GM21447 (cell line): ENCODE results near the gene CADPS2.

Experiments used
- ATAC-seq: cut with Tn5 transposase; IDR thresholded peaks from one replicate; pipeline ENCODE4 v1.9.1; 2021; ENCODE audit not compliant: unreplicated experiment

CADPS2 gene

GRCh38 chr7:122618585-122619189, 267.6 kb downstream of the CADPS2 start:
- no peak for ATAC-seq

- ATAC-seq, result no peak
Measured at GRCh38 chr7:122616951-122617350, 269.3 kb downstream of the CADPS2 start.

GRCh38 chr7:122605929-122606328, 280.3 kb downstream of the CADPS2 start:
- ATAC-seq, result no peak

- no peak for ATAC-seq
Measured at GRCh38 chr7:122604251-122604650, 282.0 kb downstream of the CADPS2 start.

GRCh38 chr7:122602800-122603199, 283.5 kb downstream of the CADPS2 start:
- no peak for ATAC-seq

- ATAC-seq, result no peak
Measured at GRCh38 chr7:122600630-122601029, 285.6 kb downstream of the CADPS2 start.

GRCh38 chr7:122600042-122600441, 286.2 kb downstream of the CADPS2 start:
- no peak for ATAC-seq

- ATAC-seq, result no peak
Measured at GRCh38 chr7:122597277-122597676, 289.0 kb downstream of the CADPS2 start.

GRCh38 chr7:122595885-122596284, 290.4 kb downstream of the CADPS2 start:
- no peak for ATAC-seq

GRCh38 chr7:122588621-122589020, 297.6 kb downstream of the CADPS2 start:
- ATAC-seq, result no peak

- ATAC-seq, result no peak
Measured at GRCh38 chr7:122584676-122585251, 301.5 kb downstream of the CADPS2 start.

GRCh38 chr7:122578350-122578749, 307.9 kb downstream of the CADPS2 start:
- no peak for ATAC-seq

GRCh38 chr7:122577449-122578003, 308.7 kb downstream of the CADPS2 start:
- ATAC-seq, result no peak

- no peak for ATAC-seq
Measured at GRCh38 chr7:122572706-122573105, 313.6 kb downstream of the CADPS2 start.

GRCh38 chr7:122561326-122561725, 324.9 kb downstream of the CADPS2 start:
- ATAC-seq, result no peak

GRCh38 chr7:122556873-122557542, 329.3 kb downstream of the CADPS2 start:
- ATAC-seq, result no peak

- no peak for ATAC-seq
Measured at GRCh38 chr7:122556219-122556618, 330.0 kb downstream of the CADPS2 start.

- no peak for ATAC-seq
Measured at GRCh38 chr7:122553761-122554160, 332.5 kb downstream of the CADPS2 start.

GRCh38 chr7:122552769-122553168, 333.5 kb downstream of the CADPS2 start:
- ATAC-seq, result no peak

GRCh38 chr7:122550545-122550944, 335.7 kb downstream of the CADPS2 start:
- ATAC-seq, result no peak

- no peak for ATAC-seq
Measured at GRCh38 chr7:122549578-122549977, 336.7 kb downstream of the CADPS2 start.

- no peak for ATAC-seq
Measured at GRCh38 chr7:122546496-122546895, 339.8 kb downstream of the CADPS2 start.
